Right cardiac atrium (tissue), 5 donors: Measurements from ENCODE around the gene GMCL1. TPM values are rescaled to one million over a fixed set of nuclear protein-coding genes. Genes with fewer than 3 reads are reported as not detected.
A peak's percentile ranks its signal among the peaks of the same experiment; 100 is the strongest.

Experiments
- ATAC-seq, 2 donors: fragments of 200-7000 bp; cut with Tn5 transposase; one replicate each; pipeline versions ENCODE4 v1.8.0 to v1.9.1; 2020; ENCODE audit warnings: moderate library complexity in 2 of 2, mild to moderate bottlenecking in 1 of 2
- DNase-seq, 3 donors: peaks; one replicate each; pipeline ENCODE4 v3.0.0-alpha.2; 2020
- H3K27ac ChIP-seq: one replicate; pipeline ENCODE4 v1.5.1; 2013; ENCODE audit warnings: mild to moderate bottlenecking, low read length, control low read depth, moderate library complexity
- H3K27me3 ChIP-seq: one replicate; pipeline ENCODE4 v1.6.1; 2013; ENCODE audit not compliant: control insufficient read depth, insufficient read depth
- H3K4me1 ChIP-seq: one replicate; pipeline ENCODE4 v1.6.1; 2013; ENCODE audit warnings: low read length; ENCODE audit not compliant: control insufficient read depth, insufficient read depth
- H3K4me3 ChIP-seq: one replicate; pipeline ENCODE4 v1.5.1; 2013; ENCODE audit warnings: low read length, control low read depth
- H3K9me3 ChIP-seq: one replicate; pipeline ENCODE4 v1.6.1; 2013; ENCODE audit warnings: low read length; ENCODE audit not compliant: control insufficient read depth
- WGBS: extraction: QIAGEN DNeasy Blood & Tissue Kit; methylation state at CpG from one replicate; pipeline ENCODE4 v1.1.7; 2013; 5-methylcytosine and 5-hydroxymethylcytosine counted together
- intact Hi-C, 4 donors: fragments of 100-400 bp; cut with DNase I; formaldehyde crosslinking; loops; one replicate each; pipeline versions ENCODE4 v1.11.0 to v1.14.0; 2022 to 2023
- long read RNA-seq, 4 donors: library from polyadenylated mRNA; unstranded; transcript quantifications; one replicate each; pipeline ENCODE4 v2.0.0, GENCODE V29; 2020 to 2021
- polyA plus RNA-seq: library from polyadenylated mRNA; stranded (reverse); fragments of 200-250 nt; gene quantifications from one replicate; pipeline ENCODE4 v1.2.3, GENCODE V29; 2013
- total RNA-seq, 4 donors: library from RNA; stranded (reverse); fragmentation: NEBNext Ultra II Directional; extraction: Animal tissue kit (Norgen Biotek cat#: 25700); gene quantifications; one replicate each; pipeline ENCODE4 v1.2.1, GENCODE V29; 2021
- donor health status: healthy with polysubstance abuse.
- donor health status: DM: no; HTN: yes; CAD: no.
- donor health status: DM: no; HTN: no; CAD: no.
- donor health status: DM: no; HTN: yes; CAD: no; lungs with severe emphysema.
- donor health status: DM: yes; HTN: yes; CAD: no.

The GMCL1 gene, protein sequence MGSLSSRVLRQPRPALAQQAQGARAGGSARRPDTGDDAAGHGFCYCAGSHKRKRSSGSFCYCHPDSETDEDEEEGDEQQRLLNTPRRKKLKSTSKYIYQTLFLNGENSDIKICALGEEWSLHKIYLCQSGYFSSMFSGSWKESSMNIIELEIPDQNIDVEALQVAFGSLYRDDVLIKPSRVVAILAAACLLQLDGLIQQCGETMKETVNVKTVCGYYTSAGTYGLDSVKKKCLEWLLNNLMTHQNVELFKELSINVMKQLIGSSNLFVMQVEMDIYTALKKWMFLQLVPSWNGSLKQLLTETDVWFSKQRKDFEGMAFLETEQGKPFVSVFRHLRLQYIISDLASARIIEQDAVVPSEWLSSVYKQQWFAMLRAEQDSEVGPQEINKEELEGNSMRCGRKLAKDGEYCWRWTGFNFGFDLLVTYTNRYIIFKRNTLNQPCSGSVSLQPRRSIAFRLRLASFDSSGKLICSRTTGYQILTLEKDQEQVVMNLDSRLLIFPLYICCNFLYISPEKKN
- total RNA-seq (1 to 10 TPM; 4.6 to 6.8 (median 6.4) TPM), polyA plus RNA-seq (2.5 TPM)
- long read RNA-seq, donor 1, full-length matches to known transcripts = 18 of 21 reads
- long read RNA-seq, donor 1, partial matches to known transcripts = 1 of 21 reads
- long read RNA-seq, donor 1, other reads (novel, unspliced or antisense) = 2 of 21 reads
- long read RNA-seq, donor 2, full-length matches to known transcripts = 13 of 15 reads
- long read RNA-seq, donor 2, partial matches to known transcripts = 1 of 15 reads
- long read RNA-seq, donor 2, other reads (novel, unspliced or antisense) = 1 of 15 reads
- long read RNA-seq, donor 3, full-length matches to known transcripts = 65 of 82 reads
- long read RNA-seq, donor 3, partial matches to known transcripts = 6 of 82 reads
- long read RNA-seq, donor 3, other reads (novel, unspliced or antisense) = 11 of 82 reads
- long read RNA-seq, donor 4, full-length matches to known transcripts = 7 of 9 reads
- long read RNA-seq, donor 4, partial matches to known transcripts = 1 of 9 reads
- long read RNA-seq, donor 4, other reads (novel, unspliced or antisense) = 1 of 9 reads

DNA sequence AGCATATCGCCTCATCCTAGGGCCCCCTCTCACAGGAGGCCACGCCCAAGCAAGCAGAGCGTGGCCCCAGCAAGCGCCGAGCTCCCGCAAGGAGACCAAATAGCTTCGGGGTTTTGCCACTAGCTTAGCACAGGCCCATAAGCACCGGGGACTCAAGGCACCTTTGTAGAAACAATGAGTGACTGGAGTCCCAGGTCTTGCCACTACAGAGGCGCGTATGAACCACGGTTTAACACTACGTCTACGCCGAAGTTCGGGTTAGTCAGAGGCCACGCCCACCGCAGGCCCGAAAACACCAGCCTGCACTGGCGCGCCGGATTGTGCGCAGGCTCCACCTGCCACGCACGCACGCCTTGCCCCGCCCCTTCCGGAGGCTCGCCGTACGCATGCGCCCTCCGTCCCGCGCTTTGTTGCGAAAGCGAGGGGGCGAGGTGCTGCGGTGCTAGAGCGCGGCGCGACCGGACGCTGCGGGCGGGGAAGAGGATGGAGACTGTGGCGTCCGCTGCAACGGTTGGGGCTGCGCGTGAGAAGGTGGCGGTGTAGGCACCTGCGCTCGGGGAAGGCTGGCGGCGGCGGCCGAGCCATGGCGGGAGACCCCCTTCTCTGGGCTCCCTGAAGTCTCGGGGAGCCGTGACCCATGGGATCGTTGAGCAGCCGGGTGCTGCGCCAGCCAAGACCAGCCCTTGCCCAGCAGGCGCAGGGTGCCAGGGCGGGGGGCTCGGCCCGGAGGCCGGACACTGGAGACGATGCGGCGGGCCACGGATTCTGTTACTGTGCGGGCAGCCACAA lies at the start of gene GMCL1:
Gene GMCL1, plus strand, starts transcription at position 405 of the 789 bp plus-strand sequence. Its CDS starts 233 bp downstream, at position 638.
- no peaks in the 10 kb centered on the region for H3K27me3 ChIP-seq
- peak within 1 kb of the TSS; percentile 94 for H3K27ac ChIP-seq
- H3K4me3 ChIP-seq = peak within 1 kb of the TSS; percentile 55
- ATAC-seq (peak; percentile 99), DNase-seq (peak; percentile 98 to 99 (median 99))
- no peaks in the 10 kb centered on the region for H3K4me1 ChIP-seq
- intact Hi-C loops = no loop called here
- under 1% methylated on average over 74 of the region's 74 CpGs for WGBS
- no peaks in the 10 kb centered on the region for H3K9me3 ChIP-seq

DNA sequence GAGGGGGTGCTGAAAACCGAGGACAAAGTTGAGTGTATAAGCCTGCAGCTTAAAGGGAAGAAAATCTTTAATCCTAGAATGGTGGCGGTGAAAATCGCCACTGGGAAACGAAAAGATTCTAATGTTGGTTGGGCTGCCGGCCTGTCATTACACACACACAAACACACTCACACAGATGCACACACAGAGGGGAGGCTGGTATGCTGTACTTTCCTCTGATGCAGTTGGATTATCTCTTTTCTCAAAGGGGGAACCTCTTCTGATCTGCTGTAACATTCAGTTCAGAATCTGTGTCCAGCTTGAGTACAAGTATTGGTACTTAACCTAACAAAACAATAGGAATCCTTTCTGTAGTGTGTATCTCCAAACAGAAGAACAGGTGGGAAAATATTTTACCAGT lies 48.5 kb upstream of the GMCL1 start:
- no peak overlapping the region for H3K27ac ChIP-seq

DNA sequence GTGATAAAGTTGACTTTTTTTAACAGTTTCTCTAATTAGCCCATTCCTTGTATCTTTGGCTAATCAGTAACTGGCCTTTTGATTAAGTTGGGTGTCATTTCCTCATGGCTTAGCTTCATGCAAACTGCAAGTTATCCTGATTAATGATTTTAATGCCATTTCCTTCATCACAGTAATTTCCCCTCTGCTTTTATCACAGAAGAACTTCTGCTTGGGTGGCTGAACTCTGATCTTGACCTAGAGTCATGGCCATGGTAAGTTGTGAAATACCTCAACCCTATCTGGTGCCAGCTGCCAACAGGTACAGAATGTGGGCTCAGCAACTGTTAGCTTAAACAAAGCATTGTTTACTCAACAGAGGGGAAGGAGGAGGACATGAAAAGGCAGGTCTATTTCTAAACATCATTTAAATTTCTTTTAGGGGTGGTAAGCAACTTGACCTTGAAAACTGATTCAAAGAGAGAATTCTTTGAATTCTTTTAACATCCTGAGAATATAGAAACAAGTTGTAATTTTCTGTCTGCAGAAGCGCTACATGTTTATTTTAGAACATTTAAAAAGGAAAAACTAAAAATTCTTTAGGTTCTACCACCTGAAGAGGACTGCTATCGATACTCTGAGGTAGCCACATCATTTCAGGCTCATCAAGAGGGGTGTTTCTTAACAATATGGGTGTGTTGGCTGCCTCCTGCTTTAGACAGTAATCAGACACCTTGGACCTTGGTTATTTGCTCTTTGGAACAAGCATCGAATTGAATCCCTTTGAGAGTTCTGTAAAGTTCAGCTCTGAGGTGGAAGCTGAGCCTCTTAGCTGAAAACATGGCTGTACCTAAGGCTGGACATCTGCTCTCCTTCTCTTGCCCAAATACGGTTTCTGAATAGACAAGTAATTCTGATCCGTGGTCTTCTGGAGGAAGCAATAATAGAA lies 47.9 kb upstream of the GMCL1 start:
- Histone ChIP-seq H3K4me1 (peaks cover 3% of the 10 kb centered on the region), H3K27me3 (no peaks in the 10 kb centered on the region), H3K4me3 (no peak overlapping the region), H3K9me3 (no peaks in the 10 kb centered on the region), H3K27ac (no peak overlapping the region)
- DNase-seq = no peak
- ATAC-seq = peak; percentile 50 to 80
- intact Hi-C loops = no loop called here
- 73% methylated on average over 5 of the region's 5 CpGs for WGBS

More for the DNA sequence above, 48.5 kb upstream of the GMCL1 start:
- H3K4me1 ChIP-seq = peaks cover 3% of the 10 kb centered on the region
- intact Hi-C loops = no loop called here
- H3K9me3 ChIP-seq = no peaks in the 10 kb centered on the region
- 64% methylated on average over 5 of the region's 5 CpGs for WGBS
- DNase-seq = no peak
- H3K27me3 ChIP-seq = no peaks in the 10 kb centered on the region
- peak in 1 of 2 donors; percentile 49 for ATAC-seq
- H3K4me3 ChIP-seq = no peak overlapping the region

DNA sequence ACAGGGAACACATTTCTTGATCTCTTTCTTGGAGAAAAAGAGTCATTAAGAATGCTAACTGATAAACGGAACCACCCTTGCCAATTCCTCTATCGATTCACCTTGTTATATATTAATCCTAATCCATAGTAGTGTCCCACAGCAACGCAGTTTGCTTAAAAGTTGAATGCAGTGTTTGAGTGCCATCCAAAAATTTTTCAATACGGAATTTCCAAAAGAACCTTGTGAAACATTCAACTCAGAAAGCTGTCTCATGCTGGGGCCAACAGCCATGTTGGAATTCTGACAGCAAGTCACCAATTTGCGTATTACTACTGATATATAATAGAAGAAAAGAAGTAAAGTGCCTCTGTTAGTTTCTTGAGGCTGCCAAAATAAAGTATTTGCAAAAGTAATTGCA lies 45.2 kb upstream of the GMCL1 start:
- H3K4me1 ChIP-seq = peaks cover 3% of the 10 kb centered on the region
- intact Hi-C loops = no loop called here
- ATAC-seq (no peak), DNase-seq (no peak)
- WGBS = 87% methylated on average over 5 of the region's 5 CpGs
- H3K27ac ChIP-seq = no peak overlapping the region
- H3K4me3 ChIP-seq = no peak overlapping the region
- H3K9me3 ChIP-seq = no peaks in the 10 kb centered on the region
- no peaks in the 10 kb centered on the region for H3K27me3 ChIP-seq

DNA sequence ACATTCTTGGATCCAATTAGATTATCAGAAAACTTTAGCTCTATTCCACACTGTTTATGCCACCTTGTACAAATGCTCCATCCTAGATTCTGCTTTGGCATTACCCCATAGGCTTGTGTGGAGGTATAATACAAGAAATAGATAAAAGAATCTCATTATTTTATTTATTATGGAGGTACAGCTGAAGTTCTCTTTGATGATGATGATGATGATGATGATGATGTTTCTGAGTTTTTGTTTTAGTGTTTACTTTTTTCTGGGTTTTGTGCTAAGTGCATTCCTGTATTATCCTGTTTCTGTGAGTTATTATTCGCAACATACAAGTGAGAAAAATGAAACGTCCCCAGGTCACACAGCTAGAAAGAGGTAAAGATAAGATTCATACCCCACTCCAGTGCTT lies 44.1 kb upstream of the GMCL1 start:
- DNase-seq (no peak), ATAC-seq (no peak)
- H3K27ac ChIP-seq = no peak overlapping the region

DNA sequence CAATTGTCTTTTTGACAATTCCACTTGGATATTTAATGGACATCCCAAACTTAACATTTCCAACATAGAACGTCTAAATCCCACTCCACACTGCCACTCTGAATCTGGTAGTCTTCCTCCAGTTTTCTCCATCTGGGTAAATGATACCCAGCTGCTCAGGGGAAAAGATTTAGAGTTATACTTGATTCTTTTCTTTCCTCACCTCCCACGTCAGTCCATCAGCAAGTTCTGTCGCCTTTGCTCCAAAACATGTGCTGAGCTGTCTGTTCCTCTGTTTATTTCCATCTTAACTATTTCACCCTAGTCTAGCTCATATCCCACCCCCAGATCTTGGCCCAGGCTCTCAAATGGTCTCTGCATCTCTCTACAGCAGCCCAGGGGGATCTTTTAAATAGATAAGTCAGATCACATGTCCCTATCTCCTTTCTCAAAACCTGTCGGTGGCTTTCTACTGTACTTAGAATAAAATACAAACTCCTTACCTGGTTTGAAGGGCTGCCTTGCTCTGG lies 43.4 kb upstream of the GMCL1 start:
- intact Hi-C loops = no loop called here
- H3K9me3 ChIP-seq = no peaks in the 10 kb centered on the region
- H3K27ac ChIP-seq = no peak overlapping the region
- ATAC-seq = no peak
- no peak overlapping the region for H3K4me3 ChIP-seq
- peaks cover 1% of the 10 kb centered on the region for H3K4me1 ChIP-seq
- DNase-seq = no peak
- H3K27me3 ChIP-seq = no peaks in the 10 kb centered on the region
- 66% methylated on average over 4 of the region's 4 CpGs for WGBS

More for the DNA sequence above, 44.1 kb upstream of the GMCL1 start:
- intact Hi-C loops = no loop called here
- H3K4me1 ChIP-seq = peaks cover 3% of the 10 kb centered on the region
- H3K4me3 ChIP-seq = no peak overlapping the region
- no peaks in the 10 kb centered on the region for H3K9me3 ChIP-seq
- 87% methylated on average over 2 of the region's 2 CpGs for WGBS
- no peaks in the 10 kb centered on the region for H3K27me3 ChIP-seq

DNA sequence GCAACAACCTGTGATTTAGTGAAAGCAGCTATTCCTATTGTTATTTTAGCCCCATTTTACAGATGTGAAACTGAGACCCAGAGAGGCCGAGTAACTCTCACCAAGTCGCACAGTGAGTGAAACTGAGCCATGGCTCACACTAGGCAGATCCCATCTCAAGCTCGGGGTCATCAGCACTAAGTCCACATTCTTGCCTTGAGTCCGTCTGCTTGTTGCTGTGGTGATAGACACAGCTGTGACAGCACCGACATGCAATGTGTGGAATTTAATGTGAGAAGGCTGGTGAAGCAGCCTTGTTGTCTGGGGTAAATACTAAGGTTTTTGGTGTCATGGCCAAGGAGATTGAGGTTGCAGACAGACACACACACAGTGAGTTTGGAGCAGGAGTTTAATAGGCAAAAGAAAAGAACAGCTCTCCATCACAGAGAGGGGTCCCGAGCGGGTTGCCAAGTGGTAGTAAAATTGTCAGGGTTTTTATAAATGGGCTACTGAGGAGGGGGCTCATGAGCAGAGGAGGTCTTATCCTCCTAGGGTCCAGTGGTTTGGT lies 40.2 kb upstream of the GMCL1 start:
- intact Hi-C loops = no loop called here
- WGBS = 52% methylated on average over 7 of the region's 7 CpGs
- Histone ChIP-seq H3K4me1 (no peaks in the 10 kb centered on the region), H3K27ac (peak overlapping the region; percentile 80), H3K4me3 (no peak overlapping the region), H3K27me3 (no peaks in the 10 kb centered on the region), H3K9me3 (no peaks in the 10 kb centered on the region)
- DNase-seq = no peak
- peak; percentile 39 to 63 for ATAC-seq

DNA sequence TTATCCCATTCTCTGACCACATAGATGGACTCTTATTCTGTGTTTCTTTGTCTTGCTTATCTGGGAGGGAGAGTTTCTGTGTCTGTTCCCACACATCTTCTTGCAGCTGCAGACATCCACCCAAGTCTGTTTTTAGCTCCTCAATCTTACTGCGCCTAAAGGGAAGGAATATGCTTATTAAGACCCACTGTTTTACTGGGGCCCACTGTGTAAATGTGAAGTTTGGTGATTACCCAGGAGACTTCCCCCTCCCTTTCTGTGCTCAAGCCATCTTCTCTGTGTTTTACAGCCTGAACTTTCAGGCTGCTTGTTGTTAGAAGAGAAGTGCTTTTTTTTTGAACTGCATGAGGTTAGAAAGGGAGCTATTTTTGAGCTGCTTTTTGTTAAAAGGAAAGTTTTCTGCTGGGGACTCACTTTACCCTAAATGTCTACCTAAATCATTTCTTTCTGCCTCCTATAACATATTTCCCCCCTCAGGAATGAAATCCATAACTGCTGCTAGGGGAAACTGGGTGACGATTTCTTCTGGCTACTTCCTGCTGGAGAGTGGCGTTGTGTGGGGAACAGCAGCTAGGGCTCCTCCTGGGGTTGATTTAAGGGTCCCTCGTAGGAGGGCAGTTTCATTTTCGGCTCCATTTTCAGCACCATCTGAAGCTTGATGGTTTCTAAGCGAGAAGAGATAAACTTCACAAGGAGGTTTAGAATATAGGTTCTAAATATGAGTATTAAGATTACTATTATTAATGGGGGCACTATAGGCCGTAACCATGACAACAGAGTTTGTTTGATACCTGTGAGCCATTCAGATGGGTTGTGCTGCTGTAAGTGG lies 39.5 kb upstream of the GMCL1 start:
- DNase-seq = no peak
- peak; percentile 37 to 57 for ATAC-seq
- Histone ChIP-seq H3K9me3 (no peaks in the 10 kb centered on the region), H3K27ac (peak overlapping the region; percentile 80), H3K27me3 (no peaks in the 10 kb centered on the region), H3K4me1 (no peaks in the 10 kb centered on the region), H3K4me3 (no peak overlapping the region)
- intact Hi-C loops = loop anchor here in 1 of 4 donors (10.0 kb wide), 1 partner anchor 45 kb away; the partner anchor contains the start of gene ANXA4
- WGBS = 37% methylated on average over 7 of the region's 7 CpGs

DNA sequence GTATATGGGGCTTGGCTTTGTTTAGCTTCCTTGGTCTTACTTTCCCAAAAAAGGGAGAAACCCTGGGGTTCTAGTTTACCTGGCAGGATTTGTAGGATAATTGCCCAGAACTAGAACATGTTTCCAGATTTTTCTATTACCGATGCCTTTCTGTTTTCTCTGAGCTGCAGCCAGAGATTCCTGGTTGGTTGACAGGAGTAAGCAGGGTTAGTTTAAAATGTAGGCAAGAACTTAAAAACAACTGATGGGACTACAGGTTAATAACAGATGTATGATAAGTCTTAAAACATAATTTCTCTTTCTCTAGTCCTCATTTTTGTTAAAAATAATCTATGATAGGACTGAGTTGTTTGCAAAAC lies 38.9 kb upstream of the GMCL1 start:
- H3K4me3 ChIP-seq = no peak overlapping the region
- 46% methylated on average over 1 of the region's 1 CpG for WGBS

More for the DNA sequence above, 38.9 kb upstream of the GMCL1 start:
- H3K27me3 ChIP-seq = no peaks in the 10 kb centered on the region
- H3K4me1 ChIP-seq = no peaks in the 10 kb centered on the region
- no peak for DNase-seq
- ATAC-seq = no peak
- H3K27ac ChIP-seq = peak overlapping the region; percentile 30
- intact Hi-C loops = loop anchor here in 1 of 4 donors (10.0 kb wide), 1 partner anchor 46 kb away; the partner anchor contains the start of gene ANXA4
- no peaks in the 10 kb centered on the region for H3K9me3 ChIP-seq
